Measurements from ENCODE around the gene BACH1.
"Not testable (repeated sequence)": the region's sequence is repeated elsewhere in the genome, so short reads cannot be mapped to it uniquely, and the experiment has no call there.

BACH1 gene

DNA sequence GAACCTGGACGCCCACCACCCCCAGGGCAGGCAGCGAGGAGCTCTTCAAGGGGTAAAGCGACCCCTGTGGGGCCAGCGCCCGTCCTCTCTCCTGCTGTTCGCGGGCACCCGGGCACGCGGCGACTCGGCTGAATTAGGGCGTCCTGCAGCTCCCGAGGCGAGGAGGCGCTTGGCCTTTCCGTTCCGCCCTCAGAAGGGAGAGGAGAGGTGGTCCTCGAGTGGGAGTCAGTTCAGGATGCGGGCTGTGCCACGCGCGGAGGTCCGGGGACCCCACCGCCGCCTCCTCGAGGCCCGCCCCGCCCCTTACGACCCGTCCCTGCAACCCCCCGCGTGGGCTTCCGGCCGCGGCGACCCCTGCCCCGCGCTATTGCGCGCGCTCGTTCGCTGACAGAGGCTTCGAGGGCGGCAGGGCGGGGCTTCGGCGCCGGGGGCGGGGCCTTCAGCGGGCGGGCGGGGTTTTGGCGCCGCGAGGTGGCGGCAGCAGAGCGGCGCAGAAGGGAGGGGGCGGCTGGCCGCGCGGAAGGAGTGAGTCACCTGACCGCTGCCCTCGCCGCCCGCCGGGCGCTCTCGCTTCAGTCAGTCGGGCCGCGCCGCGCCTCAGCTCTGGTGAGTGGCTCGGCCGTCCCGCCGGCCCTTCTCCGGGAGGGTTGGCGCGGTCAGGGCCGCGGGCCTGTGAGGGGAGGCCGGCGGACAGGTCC, at the start of gene BACH1:
Gene BACH1, plus strand, starts transcription at position 575 of the 698 bp plus-strand sequence. CDS start 22,359 bp downstream, outside the sequence.
- DNase-seq (ENCODE audit: low spot score) = peak; percentile 90

- not testable (repeated sequence) for DNase-seq (ENCODE audit: low spot score)
Observed at GRCh38 chr21:29249289-29249688, 49.4 kb upstream of the BACH1 start.

DNA sequence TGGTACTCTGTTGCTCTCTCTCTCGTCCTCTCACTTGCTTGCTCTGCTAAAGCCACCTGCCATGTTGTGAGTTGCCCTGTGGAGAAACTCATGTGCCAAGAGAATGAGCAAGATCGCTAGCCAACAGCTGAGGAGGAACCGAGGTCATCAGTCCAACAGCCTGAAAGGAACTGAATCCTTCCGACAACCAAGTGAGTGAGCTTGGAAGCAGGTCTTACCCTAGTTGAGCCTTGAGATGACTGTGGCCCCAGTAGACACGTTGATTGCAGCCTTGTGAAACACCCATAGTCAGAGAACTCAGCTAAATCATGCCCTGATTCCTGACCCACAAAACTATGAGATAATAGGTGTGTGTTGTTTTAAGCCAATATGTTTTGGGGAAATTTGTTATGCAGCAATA, 48.1 kb upstream of the BACH1 start:
- no peak for DNase-seq (ENCODE audit: low spot score)

- not testable (repeated sequence) for DNase-seq (ENCODE audit: low spot score)
Observed at GRCh38 chr21:29253861-29254260, 44.9 kb upstream of the BACH1 start.

DNA sequence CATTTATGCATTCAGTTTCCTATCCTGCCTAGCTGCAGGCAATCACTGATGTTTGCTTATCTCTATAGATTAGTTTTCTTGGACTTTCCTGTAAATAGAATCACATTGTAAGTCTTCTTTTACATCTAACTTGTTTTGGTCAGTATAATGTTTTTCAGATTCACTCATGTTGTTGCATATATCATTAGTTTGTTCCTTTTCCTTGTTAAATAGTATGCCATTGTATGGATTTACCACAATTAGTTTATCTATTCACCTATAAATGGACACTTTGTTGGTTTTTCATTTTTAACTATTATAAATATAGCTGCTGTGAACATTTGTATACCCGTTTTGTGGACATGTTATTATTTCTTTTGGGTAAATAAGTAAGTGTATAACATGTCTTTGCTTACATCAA, 44.2 kb upstream of the BACH1 start:
- no peak for DNase-seq (ENCODE audit: low spot score)

GRCh38 chr21:29256126-29256910, 42.4 kb upstream of the BACH1 start:
- no peak for DNase-seq (ENCODE audit: low spot score)

GRCh38 chr21:29257701-29258100, 41.0 kb upstream of the BACH1 start:
- no peak for DNase-seq (ENCODE audit: low spot score)

GRCh38 chr21:29258626-29259338, 39.9 kb upstream of the BACH1 start:
- DNase-seq (ENCODE audit: low spot score) = no peak

DNA sequence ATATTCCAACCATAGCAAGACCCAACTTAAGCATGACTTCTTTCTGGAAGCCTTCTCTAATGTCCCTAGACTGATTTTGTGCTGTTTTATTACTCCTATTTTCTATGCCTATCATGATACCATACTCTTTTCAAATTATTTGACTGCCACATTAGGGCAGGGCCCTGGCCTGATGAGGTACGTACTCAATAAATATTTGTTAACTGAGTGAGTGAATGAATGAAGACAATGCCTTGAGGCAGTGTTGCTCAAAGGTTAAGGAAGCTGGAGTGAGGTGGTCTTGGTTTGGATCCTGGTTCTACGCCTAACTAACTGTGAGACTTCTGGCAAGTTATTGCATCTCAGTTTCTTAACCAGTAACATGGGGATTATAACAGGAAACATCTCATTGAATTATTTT, 38.3 kb upstream of the BACH1 start:
- DNase-seq (ENCODE audit: low spot score) = no peak

GRCh38 chr21:29261555-29262540, 36.9 kb upstream of the BACH1 start:
- DNase-seq (ENCODE audit: low spot score) = no peak

GRCh38 chr21:29264721-29265120, 34.0 kb upstream of the BACH1 start:
- no peak for DNase-seq (ENCODE audit: low spot score)

DNA sequence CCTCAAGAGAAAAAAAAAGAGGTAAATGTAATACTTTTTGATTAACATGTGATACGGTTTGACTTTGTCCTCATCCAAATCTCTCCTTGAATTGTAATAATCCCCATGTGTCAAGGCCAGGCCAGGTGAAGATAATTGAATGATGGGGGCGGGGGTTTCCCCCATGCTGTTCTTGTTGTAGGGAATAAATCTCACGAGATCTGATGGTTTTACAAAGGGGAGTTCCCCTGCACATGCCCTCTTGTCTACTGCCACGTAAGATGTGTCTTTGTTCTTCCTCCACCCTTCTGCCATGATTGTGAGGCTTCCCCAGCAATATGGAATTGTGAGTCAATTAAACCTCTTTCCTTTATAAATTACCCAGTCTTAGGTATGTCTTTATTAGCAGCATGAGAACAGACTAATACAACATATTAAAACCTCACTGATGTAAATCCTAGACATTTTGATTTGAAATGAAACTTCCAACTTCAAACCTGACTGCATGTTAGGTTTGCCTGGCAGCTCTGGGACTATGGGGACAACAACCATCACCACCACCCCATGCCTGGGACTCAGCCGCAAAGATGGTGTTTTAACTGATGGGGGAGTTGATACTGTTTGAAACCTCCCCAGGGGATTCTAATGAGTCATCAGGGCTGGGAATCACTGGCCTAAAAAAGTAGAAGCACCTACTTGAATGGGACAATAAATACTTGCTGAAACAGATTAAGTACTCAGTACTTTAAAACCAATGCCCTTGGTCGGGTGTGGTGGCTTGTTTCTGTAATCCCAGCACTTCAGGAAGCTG, 32.8 kb upstream of the BACH1 start:
- no peak for DNase-seq (ENCODE audit: low spot score)

- no peak for DNase-seq (ENCODE audit: low spot score)
Observed at GRCh38 chr21:29267666-29268065, 31.1 kb upstream of the BACH1 start.

DNA sequence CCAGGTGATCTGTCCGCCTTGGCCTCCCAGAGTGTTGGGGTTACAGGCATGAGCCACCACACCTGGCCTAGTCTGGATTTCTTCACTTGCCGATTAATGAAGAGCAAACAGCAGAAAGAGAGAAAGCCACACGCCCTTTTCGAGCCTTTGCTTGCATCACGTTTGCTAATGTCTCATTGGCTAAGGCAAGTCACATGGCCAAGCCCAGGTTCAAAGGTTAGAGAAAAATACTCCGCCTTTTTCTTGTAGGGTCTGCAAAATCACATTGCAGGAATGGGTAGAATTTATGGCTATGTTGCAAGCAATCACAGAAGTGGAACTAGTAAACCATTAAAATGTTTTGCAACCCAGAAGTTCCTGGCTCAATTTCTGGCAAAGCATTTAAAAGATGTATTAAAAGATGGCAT, 26.8 kb upstream of the BACH1 start:
- no peak for DNase-seq (ENCODE audit: low spot score)

- DNase-seq (ENCODE audit: low spot score) = no peak
Observed at GRCh38 chr21:29277442-29277841, 21.3 kb upstream of the BACH1 start.

DNA sequence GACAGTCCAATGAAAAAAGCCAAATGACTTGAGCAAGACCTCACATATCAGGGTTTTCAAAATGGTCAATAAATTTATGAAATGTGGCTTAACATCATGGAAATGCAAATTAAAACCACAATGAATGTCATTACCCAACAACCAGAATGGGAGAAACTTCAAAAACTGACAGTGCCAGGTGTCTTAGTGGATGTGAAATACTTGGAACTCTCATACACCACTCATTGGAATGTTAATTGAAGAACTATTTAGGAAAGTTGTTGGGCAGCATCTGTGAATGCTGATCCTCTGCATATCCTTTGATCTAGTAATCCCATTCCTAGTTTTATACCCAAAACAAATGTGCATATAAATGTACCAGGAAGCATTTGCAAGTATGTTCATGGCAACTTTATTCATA, 19.2 kb upstream of the BACH1 start:
- DNase-seq (ENCODE audit: low spot score) = no peak

- DNase-seq (ENCODE audit: low spot score) = not testable (repeated sequence)
Observed at GRCh38 chr21:29281801-29282200, 16.9 kb upstream of the BACH1 start.

DNA sequence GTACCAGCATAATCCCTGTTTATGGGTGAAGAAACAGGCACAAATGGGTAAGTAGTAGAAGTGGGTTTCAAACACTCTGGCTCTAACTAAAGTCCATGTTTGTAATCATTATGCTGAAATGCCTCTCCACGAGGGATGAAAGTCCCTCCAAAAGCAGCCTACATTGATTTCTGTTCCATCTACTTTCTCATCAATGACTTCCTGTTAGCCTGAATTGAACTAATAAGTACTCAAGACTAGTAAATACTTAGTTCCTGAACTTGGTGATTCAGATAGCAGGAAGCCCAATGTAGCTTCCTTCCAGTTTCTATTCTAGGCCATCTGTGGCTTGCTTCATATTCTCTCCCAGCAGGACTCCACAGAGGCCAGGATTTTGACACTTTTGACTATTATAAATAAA, 11.3 kb upstream of the BACH1 start:
- DNase-seq (ENCODE audit: low spot score) = no peak

- DNase-seq (ENCODE audit: low spot score) = no peak
Observed at GRCh38 chr21:29288239-29288638, 10.5 kb upstream of the BACH1 start.

- DNase-seq (ENCODE audit: low spot score) = no peak
Observed at GRCh38 chr21:29289317-29289716, 9.4 kb upstream of the BACH1 start.

GRCh38 chr21:29290240-29290639, 8.5 kb upstream of the BACH1 start:
- DNase-seq (ENCODE audit: low spot score) = no peak
